Stomach smooth muscle (tissue), 2 donors: ENCODE results near the gene SRSF5.
"Not testable (repeated sequence)": the region's sequence is repeated elsewhere in the genome, so short reads cannot be mapped to it uniquely, and the experiment has no call there.

Experiments
- H3K27ac ChIP-seq: one replicate; pipeline ENCODE4 v1.7.0; 2013; ENCODE audit warnings: mild to moderate bottlenecking, low read length, inconsistent platforms
- H3K27me3 ChIP-seq, 2 donors: one replicate each; pipeline ENCODE4 v1.7.0; 2013; ENCODE audit warnings: low read length in 2 of 2; ENCODE audit not compliant: insufficient read depth in 2 of 2, control insufficient read depth in 1 of 2
- H3K36me3 ChIP-seq, 2 donors: one replicate each; pipeline ENCODE4 v1.7.0; 2013; ENCODE audit warnings: low read length in 2 of 2; ENCODE audit not compliant: control insufficient read depth in 2 of 2, insufficient read depth in 2 of 2
- H3K4me1 ChIP-seq: one replicate; pipeline ENCODE4 v1.7.0; 2013; ENCODE audit warnings: low read length; ENCODE audit not compliant: control insufficient read depth, insufficient read depth
- H3K4me3 ChIP-seq, 2 donors: one replicate each; pipeline ENCODE4 v1.7.0; 2013; ENCODE audit warnings: low read length in 2 of 2
- H3K9ac ChIP-seq, 2 donors: one replicate each; pipeline ENCODE4 v1.7.0; 2013; ENCODE audit warnings: low read length in 2 of 2, mild to moderate bottlenecking in 1 of 2
- H3K9me3 ChIP-seq, 2 donors: one replicate each; pipeline ENCODE4 v1.7.0; 2013; ENCODE audit warnings: low read length in 2 of 2; ENCODE audit not compliant: control insufficient read depth in 2 of 2
- donor health status: healthy.
- donor health status: Pancreatic carcinoma.

SRSF5 gene

GRCh38 chr14:69807192-69807591 lies 40.2 kb downstream of the SRSF5 start:
- no peak overlapping the region for H3K9ac ChIP-seq
- H3K36me3 ChIP-seq = no peaks in the 10 kb centered on the region
- no peak overlapping the region for H3K27ac ChIP-seq
- H3K4me1 ChIP-seq = no peaks in the 10 kb centered on the region
- H3K27me3 ChIP-seq = no peaks in the 10 kb centered on the region
- H3K4me3 ChIP-seq = no peak overlapping the region
- no peaks in the 10 kb centered on the region for H3K9me3 ChIP-seq

GRCh38 chr14:69808919-69809808 lies 42.2 kb downstream of the SRSF5 start:
- no peaks in the 10 kb centered on the region for H3K27me3 ChIP-seq
- no peak overlapping the region for H3K9ac ChIP-seq
- no peaks in the 10 kb centered on the region for H3K36me3 ChIP-seq
- no peak overlapping the region for H3K27ac ChIP-seq
- no peaks in the 10 kb centered on the region for H3K4me1 ChIP-seq
- H3K4me3 ChIP-seq = no peak overlapping the region
- no peaks in the 10 kb centered on the region for H3K9me3 ChIP-seq

GRCh38 chr14:69811227-69811867 lies 44.4 kb downstream of the SRSF5 start:
- Histone ChIP-seq H3K27me3 (peaks cover 2 to 3% of the 10 kb centered on the region in 2 donors), H3K9ac (no peak overlapping the region), H3K4me3 (no peak overlapping the region), H3K4me1 (no peaks in the 10 kb centered on the region), H3K9me3 (no peaks in the 10 kb centered on the region), H3K27ac (no peak overlapping the region), H3K36me3 (no peaks in the 10 kb centered on the region)

- Histone ChIP-seq H3K27ac (no peak overlapping the region), H3K27me3 (peaks cover 3 to 4% of the 10 kb centered on the region in 2 donors), H3K4me1 (no peaks in the 10 kb centered on the region), H3K4me3 (no peak overlapping the region), H3K9ac (no peak overlapping the region), H3K36me3 (no peaks in the 10 kb centered on the region), H3K9me3 (no peaks in the 10 kb centered on the region)
These were observed 44.9 kb downstream of the SRSF5 start for GRCh38 chr14:69811868-69812252.

GRCh38 chr14:69812711-69813110 lies 45.8 kb downstream of the SRSF5 start:
- Histone ChIP-seq H3K27me3 (peaks cover 3 to 4% of the 10 kb centered on the region in 2 donors), H3K27ac (no peak overlapping the region), H3K9ac (no peak overlapping the region), H3K36me3 (no peaks in the 10 kb centered on the region), H3K4me3 (no peak overlapping the region), H3K4me1 (no peaks in the 10 kb centered on the region), H3K9me3 (no peaks in the 10 kb centered on the region)

- H3K4me1 ChIP-seq, H3K4me3 ChIP-seq, H3K9me3 ChIP-seq, H3K27me3 ChIP-seq, H3K27ac ChIP-seq, H3K36me3 ChIP-seq, H3K9ac ChIP-seq: not testable (repeated sequence)
These were observed 46.4 kb downstream of the SRSF5 start for GRCh38 chr14:69813346-69813745.

GRCh38 chr14:69814397-69814796 lies 47.5 kb downstream of the SRSF5 start:
- Histone ChIP-seq H3K27ac (no peak overlapping the region), H3K9me3 (no peaks in the 10 kb centered on the region)

GRCh38 chr14:69815556-69815955 lies 48.6 kb downstream of the SRSF5 start:
- no peak overlapping the region for H3K4me3 ChIP-seq
- no peak overlapping the region for H3K9ac ChIP-seq
- no peaks in the 10 kb centered on the region for H3K9me3 ChIP-seq
- H3K27me3 ChIP-seq = peaks cover 3 to 6% of the 10 kb centered on the region in 2 donors
- H3K36me3 ChIP-seq = no peaks in the 10 kb centered on the region
- no peak overlapping the region for H3K27ac ChIP-seq
- H3K4me1 ChIP-seq = no peaks in the 10 kb centered on the region

More at GRCh38 chr14:69814397-69814796, 47.5 kb downstream of the SRSF5 start:
- H3K9ac ChIP-seq = no peak overlapping the region
- no peaks in the 10 kb centered on the region for H3K36me3 ChIP-seq
- peaks cover 3 to 6% of the 10 kb centered on the region in 2 donors for H3K27me3 ChIP-seq
- H3K4me3 ChIP-seq = no peak overlapping the region
- no peaks in the 10 kb centered on the region for H3K4me1 ChIP-seq

DNA sequence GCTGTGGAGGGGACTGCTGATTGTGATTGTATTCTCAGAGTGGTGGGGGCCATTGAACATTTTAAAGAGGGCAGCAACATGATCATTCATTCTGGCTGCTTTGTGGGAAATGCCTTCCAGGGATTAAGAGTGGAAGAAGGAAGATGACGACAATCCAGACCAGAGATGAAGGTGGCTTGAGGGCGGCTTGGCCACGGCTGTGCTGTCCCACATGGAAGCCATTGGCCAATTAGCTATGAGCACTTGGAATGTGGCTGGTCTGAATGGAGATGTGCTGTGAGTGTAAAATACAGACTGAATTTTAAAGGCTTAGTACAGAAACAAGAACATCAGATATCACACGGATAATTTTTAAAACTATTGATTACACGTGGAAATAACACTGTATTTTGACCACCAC lies 49.3 kb downstream of the SRSF5 start:
- no peaks in the 10 kb centered on the region for H3K9me3 ChIP-seq
- no peak overlapping the region for H3K4me3 ChIP-seq
- no peak overlapping the region for H3K27ac ChIP-seq
- peaks cover 3 to 6% of the 10 kb centered on the region in 2 donors for H3K27me3 ChIP-seq
- no peaks in the 10 kb centered on the region for H3K36me3 ChIP-seq
- no peaks in the 10 kb centered on the region for H3K4me1 ChIP-seq
- H3K9ac ChIP-seq = no peak overlapping the region

DNA sequence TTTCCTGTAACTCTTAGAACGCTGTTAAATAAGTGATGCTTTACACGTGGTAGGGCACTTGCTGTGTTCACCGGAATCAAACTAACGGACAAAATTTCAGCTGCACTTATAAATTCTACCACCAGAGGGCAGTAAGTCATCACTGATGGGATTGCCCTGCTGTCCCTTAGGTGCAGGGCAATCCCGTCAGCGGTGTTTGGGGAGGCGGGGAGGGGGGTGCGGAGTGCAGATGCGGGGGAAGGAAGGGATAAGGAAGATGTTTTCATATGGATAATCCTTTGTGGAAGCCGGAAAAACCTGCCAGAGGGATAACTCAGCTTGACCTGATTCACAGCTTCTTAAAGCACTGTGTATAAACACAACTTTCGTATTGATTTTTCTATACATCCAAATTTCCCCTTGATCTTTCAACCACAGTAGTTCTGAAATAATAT lies 51.8 kb downstream of the SRSF5 start:
- Histone ChIP-seq H3K4me1 (no peaks in the 10 kb centered on the region), H3K4me3 (no peak overlapping the region), H3K9me3 (no peaks in the 10 kb centered on the region), H3K27me3 (peaks cover 3 to 6% of the 10 kb centered on the region in 2 donors), H3K9ac (no peak overlapping the region), H3K27ac (no peak overlapping the region), H3K36me3 (no peaks in the 10 kb centered on the region)

- no peak overlapping the region for H3K9ac ChIP-seq
- no peak overlapping the region for H3K27ac ChIP-seq
- no peak overlapping the region for H3K4me3 ChIP-seq
- H3K36me3 ChIP-seq = no peaks in the 10 kb centered on the region
- H3K27me3 ChIP-seq = peaks cover 3 to 6% of the 10 kb centered on the region in 2 donors
- H3K9me3 ChIP-seq = no peaks in the 10 kb centered on the region
- no peaks in the 10 kb centered on the region for H3K4me1 ChIP-seq
These were observed 52.7 kb downstream of the SRSF5 start for GRCh38 chr14:69819607-69820006.
